GM23338 (cell line): ENCODE results near the gene EIF2D.

Source experiments
- CREB1 ChIP-seq: fragments of 250-450 bp; sonication (Bioruptor Pico); IDR thresholded peaks from 2 replicates; pipeline ENCODE4 v1.5.0; 2020; ENCODE audit warnings: low read depth, mild to moderate bottlenecking, moderate library complexity
- EZH2 ChIP-seq: fragments of 200-600 bp; sonication (generic); IDR thresholded peaks from one replicate; pipeline ENCODE4 v1.8.0; 2017; ENCODE audit warnings: antibody characterized with exemption, mild to moderate bottlenecking, low read depth; ENCODE audit not compliant: unreplicated experiment
- EZH2phosphoT487 ChIP-seq: fragments of 200-600 bp; sonication (generic); IDR thresholded peaks from one replicate; pipeline ENCODE4 v1.8.1; 2018; ENCODE audit warnings: antibody characterized with exemption; ENCODE audit not compliant: unreplicated experiment
- JUNB ChIP-seq: IDR thresholded peaks from one replicate; pipeline ENCODE4 v1.6.1; 2016; ENCODE audit warnings: antibody characterized with exemption; ENCODE audit not compliant: unreplicated experiment
- POLR2AphosphoS5 ChIP-seq: IDR thresholded peaks from 2 replicates; pipeline ENCODE4 v1.6.1; 2016; ENCODE audit warnings: antibody characterized with exemption, low read depth
- REST ChIP-seq: IDR thresholded peaks from one replicate; pipeline ENCODE4 v1.6.1; 2018; ENCODE audit warnings: antibody characterized with exemption; ENCODE audit not compliant: unreplicated experiment
- ZNF114 ChIP-seq: fragments of 250-450 bp; sonication (Bioruptor Pico); IDR thresholded peaks from 2 replicates; pipeline ENCODE4 v1.5.0; 2020; ENCODE audit warnings: mild to moderate bottlenecking, moderate library complexity
- TF ChIP-seq, protein P1 (sequence below), 2 experiments: fragments of 200-600 bp in 1 of 2; sonication (generic) in 1 of 2; conservative IDR thresholded peaks; 2 replicates each; pipeline versions ENCODE4 v1.5.1 to v1.6.1; 2016 to 2017; ENCODE audit warnings: antibody characterized with exemption in 2 of 2, low read depth in 2 of 2, mild to moderate bottlenecking in 2 of 2, moderate library complexity in 1 of 2
- TF ChIP-seq, protein P2 (sequence below): IDR thresholded peaks from 2 replicates; pipeline ENCODE4 v1.6.1; 2016; ENCODE audit warnings: antibody characterized with exemption

DNA sequence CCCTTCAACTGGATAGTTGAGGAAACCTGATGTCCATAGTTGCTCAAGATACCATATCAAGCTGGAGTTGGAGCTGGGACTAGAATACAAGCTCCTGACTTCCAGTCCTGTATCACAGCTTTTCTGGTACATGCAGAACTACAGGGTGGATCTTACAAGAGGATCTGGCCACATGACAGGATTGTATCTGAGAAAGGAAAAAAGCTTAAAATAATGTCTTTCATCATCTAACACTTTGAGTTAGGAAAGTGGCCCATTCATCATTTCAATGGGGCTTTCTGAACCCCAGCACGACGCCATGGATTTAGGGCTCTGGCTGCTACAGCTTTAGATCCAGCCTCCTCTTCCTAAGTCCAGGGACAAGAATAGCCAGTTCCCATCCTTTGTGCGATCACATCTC is 58.1 kb downstream of the EIF2D start:
- TF ChIP-seq, protein P1, sequence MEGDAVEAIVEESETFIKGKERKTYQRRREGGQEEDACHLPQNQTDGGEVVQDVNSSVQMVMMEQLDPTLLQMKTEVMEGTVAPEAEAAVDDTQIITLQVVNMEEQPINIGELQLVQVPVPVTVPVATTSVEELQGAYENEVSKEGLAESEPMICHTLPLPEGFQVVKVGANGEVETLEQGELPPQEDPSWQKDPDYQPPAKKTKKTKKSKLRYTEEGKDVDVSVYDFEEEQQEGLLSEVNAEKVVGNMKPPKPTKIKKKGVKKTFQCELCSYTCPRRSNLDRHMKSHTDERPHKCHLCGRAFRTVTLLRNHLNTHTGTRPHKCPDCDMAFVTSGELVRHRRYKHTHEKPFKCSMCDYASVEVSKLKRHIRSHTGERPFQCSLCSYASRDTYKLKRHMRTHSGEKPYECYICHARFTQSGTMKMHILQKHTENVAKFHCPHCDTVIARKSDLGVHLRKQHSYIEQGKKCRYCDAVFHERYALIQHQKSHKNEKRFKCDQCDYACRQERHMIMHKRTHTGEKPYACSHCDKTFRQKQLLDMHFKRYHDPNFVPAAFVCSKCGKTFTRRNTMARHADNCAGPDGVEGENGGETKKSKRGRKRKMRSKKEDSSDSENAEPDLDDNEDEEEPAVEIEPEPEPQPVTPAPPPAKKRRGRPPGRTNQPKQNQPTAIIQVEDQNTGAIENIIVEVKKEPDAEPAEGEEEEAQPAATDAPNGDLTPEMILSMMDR (conservative IDR thresholded peaks at IDR 0.05; ENCODE audit: low read depth in 2 of 2): no peak
- TF ChIP-seq EZH2phosphoT487: no peak
- TF ChIP-seq, protein P2, sequence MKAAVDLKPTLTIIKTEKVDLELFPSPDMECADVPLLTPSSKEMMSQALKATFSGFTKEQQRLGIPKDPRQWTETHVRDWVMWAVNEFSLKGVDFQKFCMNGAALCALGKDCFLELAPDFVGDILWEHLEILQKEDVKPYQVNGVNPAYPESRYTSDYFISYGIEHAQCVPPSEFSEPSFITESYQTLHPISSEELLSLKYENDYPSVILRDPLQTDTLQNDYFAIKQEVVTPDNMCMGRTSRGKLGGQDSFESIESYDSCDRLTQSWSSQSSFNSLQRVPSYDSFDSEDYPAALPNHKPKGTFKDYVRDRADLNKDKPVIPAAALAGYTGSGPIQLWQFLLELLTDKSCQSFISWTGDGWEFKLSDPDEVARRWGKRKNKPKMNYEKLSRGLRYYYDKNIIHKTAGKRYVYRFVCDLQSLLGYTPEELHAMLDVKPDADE: no peak
- no peak for TF ChIP-seq REST
- no peak for TF ChIP-seq EZH2
- TF ChIP-seq POLR2AphosphoS5: no peak
- TF ChIP-seq JUNB: no peak
- TF ChIP-seq CREB1 (CRISPR knock-in tag): no peak
- no peak for TF ChIP-seq ZNF114 (CRISPR knock-in tag)
